ENCODE data around the gene EMSY. TPM values are rescaled to one million over a fixed set of nuclear protein-coding genes. Genes with fewer than 3 reads are reported as not detected.

The EMSY gene, protein sequence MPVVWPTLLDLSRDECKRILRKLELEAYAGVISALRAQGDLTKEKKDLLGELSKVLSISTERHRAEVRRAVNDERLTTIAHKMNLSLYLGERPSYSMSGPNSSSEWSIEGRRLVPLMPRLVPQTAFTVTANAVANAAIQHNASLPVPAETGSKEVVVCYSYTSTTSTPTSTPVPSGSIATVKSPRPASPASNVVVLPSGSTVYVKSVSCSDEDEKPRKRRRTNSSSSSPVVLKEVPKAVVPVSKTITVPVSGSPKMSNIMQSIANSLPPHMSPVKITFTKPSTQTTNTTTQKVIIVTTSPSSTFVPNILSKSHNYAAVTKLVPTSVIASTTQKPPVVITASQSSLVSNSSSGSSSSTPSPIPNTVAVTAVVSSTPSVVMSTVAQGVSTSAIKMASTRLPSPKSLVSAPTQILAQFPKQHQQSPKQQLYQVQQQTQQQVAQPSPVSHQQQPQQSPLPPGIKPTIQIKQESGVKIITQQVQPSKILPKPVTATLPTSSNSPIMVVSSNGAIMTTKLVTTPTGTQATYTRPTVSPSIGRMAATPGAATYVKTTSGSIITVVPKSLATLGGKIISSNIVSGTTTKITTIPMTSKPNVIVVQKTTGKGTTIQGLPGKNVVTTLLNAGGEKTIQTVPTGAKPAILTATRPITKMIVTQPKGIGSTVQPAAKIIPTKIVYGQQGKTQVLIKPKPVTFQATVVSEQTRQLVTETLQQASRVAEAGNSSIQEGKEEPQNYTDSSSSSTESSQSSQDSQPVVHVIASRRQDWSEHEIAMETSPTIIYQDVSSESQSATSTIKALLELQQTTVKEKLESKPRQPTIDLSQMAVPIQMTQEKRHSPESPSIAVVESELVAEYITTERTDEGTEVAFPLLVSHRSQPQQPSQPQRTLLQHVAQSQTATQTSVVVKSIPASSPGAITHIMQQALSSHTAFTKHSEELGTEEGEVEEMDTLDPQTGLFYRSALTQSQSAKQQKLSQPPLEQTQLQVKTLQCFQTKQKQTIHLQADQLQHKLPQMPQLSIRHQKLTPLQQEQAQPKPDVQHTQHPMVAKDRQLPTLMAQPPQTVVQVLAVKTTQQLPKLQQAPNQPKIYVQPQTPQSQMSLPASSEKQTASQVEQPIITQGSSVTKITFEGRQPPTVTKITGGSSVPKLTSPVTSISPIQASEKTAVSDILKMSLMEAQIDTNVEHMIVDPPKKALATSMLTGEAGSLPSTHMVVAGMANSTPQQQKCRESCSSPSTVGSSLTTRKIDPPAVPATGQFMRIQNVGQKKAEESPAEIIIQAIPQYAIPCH (N-terminal part only)
- total RNA-seq (2016; rRNA removed; fragmentation: Illumina TruSeq; extraction: Trizol) (10.6 and 11.6 TPM in 2 replicates), polyA plus RNA-seq (2011; rRNA removed) (16.6 and 18.5 TPM in 2 replicates), polyA minus RNA-seq (2011; rRNA and poly(A)+ RNA removed; ENCODE audit: low replicate concordance) (25.3 and 56.5 TPM in 2 replicates), Bru-seq, nascent RNA (percentile 71 among the genes with signal in this experiment), BruChase-seq, experiment 1, labeled RNA remaining after a 6-hour chase (percentile 68 among the genes with signal in this experiment), BruChase-seq, experiment 2, labeled RNA remaining after a 2-hour chase (percentile 70 among the genes with signal in this experiment)
- 10.9 and 11.4 TPM in 2 replicates for total RNA-seq (2016; cell fraction: cytosol; rRNA removed; fragmentation: Illumina TruSeq; extraction: Trizol; ENCODE audit: low read depth)
- 9.9 and 11.7 TPM in 2 replicates for total RNA-seq (2016; cell fraction: insoluble cytoplasmic fraction; rRNA removed; fragmentation: Illumina TruSeq; extraction: Trizol)
- 6.4 and 6.7 TPM in 2 replicates for total RNA-seq (2016; cell fraction: membrane; rRNA removed; fragmentation: Illumina TruSeq; extraction: Trizol)
- 30.0 and 30.3 TPM in 2 replicates for total RNA-seq (2016; cell fraction: nucleus; rRNA removed; fragmentation: Illumina TruSeq; extraction: Trizol)
- polyA plus RNA-seq (2011; cell fraction: cytosol; rRNA removed) = 8.0 and 8.3 TPM in 2 replicates
- polyA plus RNA-seq (2011; cell fraction: nucleus; rRNA removed) = 22.2 and 33.5 TPM in 2 replicates
- 8.1 and 12.0 TPM in 2 replicates for polyA plus RNA-seq (2012)
- polyA plus RNA-seq (2016; cell fraction: cytosol; fragmentation: Illumina TruSeq; extraction: Trizol; ENCODE audit: low read depth) = 0.51 and 0.80 TPM in 2 replicates
- 10.5 and 12.2 TPM in 2 replicates for polyA plus RNA-seq (2016; cell fraction: insoluble cytoplasmic fraction; fragmentation: Illumina TruSeq; extraction: Trizol; ENCODE audit: low read depth)
- polyA plus RNA-seq (2016; cell fraction: membrane; fragmentation: Illumina TruSeq; extraction: Trizol; ENCODE audit: low read depth) = 1.2 and 1.9 TPM in 2 replicates
- 22.0 and 24.6 TPM in 2 replicates for polyA plus RNA-seq (2016; cell fraction: nucleus; fragmentation: Illumina TruSeq; extraction: Trizol; ENCODE audit: insufficient read depth, low read depth)
- polyA minus RNA-seq (2011; cell fraction: cytosol; rRNA and poly(A)+ RNA removed) = 7.3 and 8.1 TPM in 2 replicates
- 74.8 and 84.5 TPM in 2 replicates for polyA minus RNA-seq (2011; cell fraction: nucleus; rRNA and poly(A)+ RNA removed)
- long read RNA-seq, experiment 1, partial matches to known transcripts = 0 of 1 reads
- long read RNA-seq, experiment 1, other reads (novel, unspliced or antisense) = 1 of 1 reads
- long read RNA-seq, experiment 2, partial matches to known transcripts = 1 of 7 reads
- long read RNA-seq, experiment 2, other reads (novel, unspliced or antisense) = 6 of 7 reads

DNA sequence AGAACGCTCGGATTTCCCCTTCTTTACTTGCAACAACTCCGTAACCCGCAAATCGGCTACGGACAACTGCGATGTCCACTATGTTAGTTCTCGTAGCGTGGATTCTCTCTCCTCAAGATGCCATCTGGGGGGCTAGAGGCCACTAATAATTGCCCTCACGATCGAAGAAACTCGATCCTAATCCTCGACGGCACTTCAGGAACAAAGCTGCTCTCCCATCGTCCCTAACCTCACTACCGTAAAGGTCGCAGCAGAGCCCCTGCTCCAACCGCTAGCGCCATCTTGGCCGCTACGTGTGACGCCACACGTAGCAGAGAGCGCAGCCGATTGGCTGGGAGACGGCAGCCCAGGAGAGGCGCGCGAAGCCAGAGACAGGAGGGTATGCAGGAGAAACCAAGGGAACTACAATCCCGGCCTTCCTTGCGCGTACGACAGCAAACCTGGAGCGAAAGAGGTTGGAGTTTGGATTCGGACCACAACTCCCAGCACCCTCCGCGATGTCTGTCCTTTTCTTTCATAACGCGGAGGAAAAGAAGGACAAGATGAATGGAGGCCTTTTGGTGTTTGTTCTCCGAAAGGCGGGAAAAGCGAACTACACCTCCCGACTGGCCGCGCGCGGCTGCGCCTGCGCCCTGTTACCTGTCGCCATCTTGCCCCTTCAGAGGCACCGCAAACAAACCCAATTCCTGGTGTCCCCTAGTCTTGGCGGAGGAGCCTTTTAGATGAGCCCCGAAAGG lies at the start of gene EMSY:
Gene EMSY (plus strand): TSS at position 635 of the 737 bp plus-strand sequence. CDS start 1,921 bp downstream, outside the sequence.
- BruUV-seq (replicated peaks) = no TSS peak
- H3K27ac ChIP-seq (ENCODE audit: extremely low read length, insufficient read depth, low read length) = peak within 1 kb of the TSS; percentile 92
- peak within 1 kb of the TSS; percentile 97 for H3K9ac ChIP-seq (ENCODE audit: insufficient read depth, low read depth, low read length)
- H3K4me3 ChIP-seq (replicated peaks in 1 of 3; ENCODE audit: insufficient read depth in 1 of 3, low read depth in 2 of 3, low read length in 3 of 3) = peak within 1 kb of the TSS; percentile 90 to 93 (median 92)
- peak within 1 kb of the TSS; percentile 95 for H3K4me2 ChIP-seq (ENCODE audit: low read depth, low read length)
- H3K4me1 ChIP-seq (ENCODE audit: insufficient read depth, low read length) = peaks cover 23% of the 10 kb centered on the region
- no peaks in the 10 kb centered on the region; a peak in 1 of 5 replicates for H3K27me3 ChIP-seq (ENCODE audit: control insufficient read depth in 1 of 2, insufficient read depth in 2 of 2, low read length in 2 of 2)
- H4K20me1 ChIP-seq (ENCODE audit: insufficient read depth, low read length) = peaks cover 11% of the 10 kb centered on the region; the same call in 1 of the 2 replicates
- peaks cover 53% of the 10 kb centered on the region for H3K79me2 ChIP-seq (ENCODE audit: insufficient read depth, low read length)
- H2AFZ ChIP-seq (ENCODE audit: low read length) = peak within 1 kb of the TSS; percentile 85
- in situ Hi-C loops (cut with HindIII; ENCODE audit: extremely low pct_ligation_motif_present, low pct_unique_long_range_greater_than_20kb) (no loop called here), intact Hi-C loops (cut with micrococcal nuclease; ENCODE audit: unreplicated experiment) (loop anchor here (2.0 kb wide), 1 partner anchor 64 kb away; the partner anchor contains the start of genes GVQW3 and THAP12)
- CTCF ChIA-PET (ENCODE audit: low intra/inter-chr PET ratio, low total read pairs) = no interaction called here
- POLR2A ChIA-PET = interaction anchor here (1.0 kb wide), 1 partner anchor 53 kb away, joined by 4 read pairs; no protein-coding TSS in a partner anchor
- DNase-seq (ENCODE audit: low spot score) (peak; percentile 99), ATAC-seq (peak; percentile 96), FAIRE-seq (peak; percentile 100)
- 1% methylated on average over 36 of the region's 53 CpGs for WGBS (ENCODE audit: low lambda C conversion rate)
- peaks cover 2 to 8% of the 10 kb centered on the region in 2 experiments; a peak in 2 of 5 replicates for H3K36me3 ChIP-seq (replicated peaks in 1 of 2; ENCODE audit: control insufficient read depth in 1 of 2, insufficient read depth in 2 of 2, low read length in 2 of 2)
- H3K9me3 ChIP-seq (ENCODE audit: low read length) = no peaks in the 10 kb centered on the region
- TF ChIP-seq MXI1 (IDR thresholded peaks at IDR 0.05; ENCODE audit: borderline replicate concordance, low read depth, low read length) (0 out of 3 replicates have a peak, but pooled peaks have one; percentile 60), ZNF552 (CRISPR knock-in tag; IDR thresholded peaks at IDR 0.05; ENCODE audit: borderline replicate concordance) (no peak), ZBTB42 (CRISPR knock-in tag; IDR thresholded peaks at IDR 0.05) (no peak), FLYWCH1 (CRISPR knock-in tag; IDR thresholded peaks at IDR 0.05) (no peak), YY1 (IDR thresholded peaks at IDR 0.05; ENCODE audit: insufficient read depth, insufficient replicate concordance, low read depth, low read length) (peak; percentile 95), HOXA9 (CRISPR knock-in tag; IDR thresholded peaks at IDR 0.05; ENCODE audit: borderline replicate concordance) (no peak), ZNF17 (CRISPR knock-in tag; IDR thresholded peaks at IDR 0.05) (no peak), EEA1 (CRISPR knock-in tag; IDR thresholded peaks at IDR 0.05; ENCODE audit: borderline replicate concordance) (peak; percentile 33; the same call in 1 of the 2 replicates), ELF1 (CRISPR knock-in tag; IDR thresholded peaks at IDR 0.05) (peak; percentile 67)
- TF ChIP-seq, protein P1, sequence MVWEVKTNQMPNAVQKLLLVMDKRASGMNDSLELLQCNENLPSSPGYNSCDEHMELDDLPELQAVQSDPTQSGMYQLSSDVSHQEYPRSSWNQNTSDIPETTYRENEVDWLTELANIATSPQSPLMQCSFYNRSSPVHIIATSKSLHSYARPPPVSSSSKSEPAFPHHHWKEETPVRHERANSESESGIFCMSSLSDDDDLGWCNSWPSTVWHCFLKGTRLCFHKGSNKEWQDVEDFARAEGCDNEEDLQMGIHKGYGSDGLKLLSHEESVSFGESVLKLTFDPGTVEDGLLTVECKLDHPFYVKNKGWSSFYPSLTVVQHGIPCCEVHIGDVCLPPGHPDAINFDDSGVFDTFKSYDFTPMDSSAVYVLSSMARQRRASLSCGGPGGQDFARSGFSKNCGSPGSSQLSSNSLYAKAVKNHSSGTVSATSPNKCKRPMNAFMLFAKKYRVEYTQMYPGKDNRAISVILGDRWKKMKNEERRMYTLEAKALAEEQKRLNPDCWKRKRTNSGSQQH (CRISPR knock-in tag; IDR thresholded peaks at IDR 0.05; ENCODE audit: low read depth) = no peak
